Effector CD4-positive, alpha-beta T cell (primary cell): ENCODE measurements around the gene GPR85. TPM values are rescaled to one million over a fixed set of nuclear protein-coding genes. Genes with fewer than 3 reads are reported as not detected.
"Not testable (repeated sequence)": the region's sequence is repeated elsewhere in the genome, so short reads cannot be mapped to it uniquely, and the experiment has no call there.

ENCODE experiments used
- DNase-seq: peaks from one replicate; pipeline ENCODE4 v3.0.0-alpha.2; 2020
- total RNA-seq: gene quantifications from one replicate; lab custom pipeline; 2026; lab: John Stamatoyannopoulos, UW

Gene GPR85
- not detected for total RNA-seq

DNA sequence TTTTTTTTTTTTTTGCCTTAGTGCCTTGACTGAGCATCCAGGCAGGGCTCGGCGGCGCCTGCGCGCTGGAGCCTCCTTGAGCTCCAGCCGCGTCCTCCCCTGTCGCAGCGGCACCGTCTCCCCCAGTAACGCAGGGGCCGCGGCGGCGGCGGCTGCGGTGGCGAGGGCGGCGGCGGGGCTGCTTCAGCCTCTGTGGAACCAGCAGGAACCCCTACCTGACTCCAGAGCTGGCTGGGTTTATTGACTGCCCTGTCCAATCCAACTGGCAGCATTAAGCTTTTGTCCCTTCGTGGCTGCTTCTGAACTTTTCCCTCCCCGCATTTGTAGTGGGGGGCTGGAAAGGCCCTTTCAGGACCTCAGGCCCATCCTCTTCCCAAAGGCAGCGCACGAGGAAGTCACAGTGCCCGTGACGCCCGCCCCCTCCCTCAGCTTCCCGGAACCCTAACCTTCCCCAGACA lies at the start of gene GPR85:
Gene GPR85 (minus strand): TSS at position 397 of the 458 bp plus-strand sequence. CDS start 2,106 bp downstream, outside the sequence.
- no peak for DNase-seq

GRCh38 chr7:113134025-113134424 lies 47.4 kb upstream of the GPR85 start:
- no peak for DNase-seq

GRCh38 chr7:113131367-113131766 lies 44.7 kb upstream of the GPR85 start:
- no peak for DNase-seq

GRCh38 chr7:113128031-113128430 lies 41.4 kb upstream of the GPR85 start:
- DNase-seq: no peak

- DNase-seq: no peak
Observed at GRCh38 chr7:113125728-113126127, 39.1 kb upstream of the GPR85 start.

GRCh38 chr7:113122744-113123143 lies 36.1 kb upstream of the GPR85 start:
- DNase-seq: no peak

DNA sequence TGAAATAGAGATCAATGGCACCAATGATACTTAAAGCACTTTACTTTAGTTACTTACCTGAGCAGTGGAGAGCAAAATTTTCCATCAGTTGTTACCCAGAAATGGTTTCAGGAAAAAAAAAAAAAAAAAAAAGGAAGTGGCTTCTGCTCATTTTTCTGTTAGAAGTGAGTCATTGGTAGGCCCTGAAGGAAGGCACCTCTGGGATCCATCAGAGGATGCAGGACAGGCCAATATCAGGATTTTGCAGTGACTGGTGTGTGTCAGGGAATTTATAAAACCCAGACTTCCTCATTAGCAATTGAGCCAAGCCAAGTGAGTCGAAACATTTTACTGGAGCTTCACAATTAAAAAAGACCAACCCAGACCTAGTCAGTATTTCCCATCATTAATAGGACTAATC lies 34.0 kb upstream of the GPR85 start:
- no peak for DNase-seq

GRCh38 chr7:113119429-113119828 lies 32.8 kb upstream of the GPR85 start:
- DNase-seq: no peak

- DNase-seq: peak; percentile 80
Observed at GRCh38 chr7:113118074-113118959, 31.7 kb upstream of the GPR85 start, which contains the start of gene SMIM30. Gene SMIM30 (minus strand): TSS chr7:113118554. CDS start chr7:113117578, 976 bp downstream.

DNA sequence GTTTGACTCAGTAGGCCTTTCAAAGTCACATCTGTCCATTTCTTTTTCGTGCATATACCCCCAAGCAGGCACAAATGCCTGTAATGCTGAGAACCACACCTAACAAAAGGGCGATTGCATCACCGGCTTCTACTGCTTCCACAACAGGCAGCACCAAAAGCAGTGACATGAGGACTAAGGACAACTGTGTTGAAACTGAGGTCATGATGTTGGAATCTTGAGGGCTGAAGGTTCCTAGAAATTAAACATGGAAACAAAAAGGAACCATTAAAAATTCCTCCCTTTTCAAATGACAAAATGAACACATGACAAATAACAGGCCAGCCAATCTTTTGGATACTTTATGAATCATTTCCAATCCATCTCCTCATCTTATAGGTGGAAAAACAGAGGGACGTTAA lies 30.7 kb upstream of the GPR85 start:
- not testable (repeated sequence) for DNase-seq

DNA sequence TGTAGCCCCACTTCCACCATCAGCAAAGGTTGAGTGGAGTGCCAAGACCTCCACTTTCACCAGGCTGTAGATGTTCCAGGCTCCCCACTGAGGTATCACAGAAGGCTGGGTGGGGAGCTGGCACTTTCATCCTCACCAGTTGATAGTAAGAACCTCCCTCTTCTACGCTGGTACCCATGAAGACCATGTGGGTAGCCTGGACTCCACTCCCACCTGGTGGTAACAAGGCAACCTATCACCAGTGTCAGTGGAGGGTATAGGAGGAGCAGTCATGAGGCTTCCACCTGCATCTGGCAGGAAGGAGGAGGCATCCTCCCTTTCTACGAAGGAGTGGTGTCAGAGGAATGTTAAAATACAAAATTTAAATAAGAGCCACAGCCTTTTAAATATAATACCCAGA lies 27.3 kb upstream of the GPR85 start:
- no peak for DNase-seq

DNA sequence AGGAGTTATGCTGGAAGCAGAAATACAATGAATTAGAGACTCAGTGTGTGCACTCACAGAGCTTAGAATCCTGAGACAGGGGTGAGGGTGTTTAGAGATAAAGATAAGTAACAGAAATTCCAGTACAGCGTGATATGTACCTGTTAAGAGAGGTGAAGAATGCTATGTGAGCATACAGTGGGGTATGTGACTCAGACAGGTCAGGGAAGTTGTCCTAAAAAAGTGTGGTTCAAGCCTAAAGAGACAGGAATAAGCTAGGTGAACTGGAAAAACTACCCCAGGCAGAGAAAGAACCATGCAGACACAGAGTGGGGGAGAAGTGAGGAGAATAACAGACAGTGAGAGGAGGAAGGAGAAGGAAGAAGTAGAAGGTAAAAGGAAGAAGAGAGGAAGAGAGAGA lies 23.1 kb upstream of the GPR85 start:
- no peak for DNase-seq

DNA sequence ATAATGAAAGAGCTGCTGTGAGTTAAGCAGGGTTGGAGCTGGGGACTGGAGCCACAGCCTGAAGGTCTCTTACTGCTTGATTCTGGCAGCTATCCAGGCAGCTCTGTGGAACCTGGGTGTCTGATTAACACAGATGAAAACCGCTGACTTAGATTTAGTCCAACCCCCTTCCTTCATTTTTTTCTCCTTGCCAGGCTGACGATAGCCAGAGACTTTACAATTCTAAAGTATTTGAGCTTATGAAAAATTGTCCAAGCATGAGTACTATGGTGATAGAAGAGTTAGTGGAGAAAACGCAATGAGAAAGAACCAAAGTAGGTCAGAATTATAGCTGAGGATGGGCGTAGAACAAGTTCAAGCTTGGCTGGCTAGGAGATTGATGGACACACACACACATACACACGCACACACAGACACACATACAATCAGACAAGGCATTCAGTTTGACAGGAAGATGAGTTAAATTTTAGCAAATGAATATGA lies 13.5 kb upstream of the GPR85 start:
- no peak for DNase-seq

GRCh38 chr7:113099284-113099919 lies 12.8 kb upstream of the GPR85 start:
- no peak for DNase-seq

DNA sequence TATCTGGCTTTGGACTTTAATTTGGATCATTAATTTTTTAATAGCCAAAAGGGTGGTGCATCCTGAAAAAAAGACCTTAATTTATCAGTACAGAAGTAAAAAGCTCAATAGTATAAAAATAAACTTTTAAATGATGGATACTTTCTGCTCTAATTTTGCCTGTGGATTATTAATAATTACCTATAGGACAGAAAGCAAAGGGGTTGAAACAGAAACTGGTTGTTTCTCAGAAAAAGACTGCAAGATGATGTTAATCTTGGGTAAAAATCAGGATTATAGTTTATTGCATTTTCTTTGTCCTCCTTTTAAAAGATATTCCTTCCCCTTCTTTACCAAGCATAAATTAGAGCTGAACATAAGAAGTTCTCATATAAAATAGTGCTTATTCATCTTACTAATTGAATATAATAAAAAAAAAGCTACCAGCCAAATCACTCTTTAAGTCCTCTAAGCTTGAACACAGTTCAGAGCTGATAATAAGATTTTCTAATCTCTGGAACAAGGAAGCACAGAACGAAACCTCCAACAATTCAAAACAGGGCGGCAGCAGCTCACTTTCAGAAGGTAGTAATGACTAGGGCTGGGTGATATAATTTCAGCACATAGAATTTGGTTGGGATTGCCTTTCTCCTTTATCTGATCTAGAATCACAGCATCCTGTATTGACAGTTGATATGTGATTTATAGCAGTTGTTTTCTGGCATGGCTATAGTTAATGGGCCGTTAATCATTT lies 8.1 kb upstream of the GPR85 start:
- DNase-seq: no peak

GRCh38 chr7:113093561-113093960 lies 6.9 kb upstream of the GPR85 start:
- DNase-seq: no peak

- no peak for DNase-seq
Observed at GRCh38 chr7:113092762-113093161, 6.1 kb upstream of the GPR85 start.

- DNase-seq: no peak
Observed at GRCh38 chr7:113087071-113087998, 708 bp upstream of the GPR85 start.

- DNase-seq: no peak
Observed at GRCh38 chr7:113085781-113086390, 741 bp downstream of the GPR85 start.

GRCh38 chr7:113084496-113085172 lies 2.0 kb downstream of the GPR85 start:
- no peak for DNase-seq
